Measurements from ENCODE around the gene GDA.

GDA gene

DNA sequence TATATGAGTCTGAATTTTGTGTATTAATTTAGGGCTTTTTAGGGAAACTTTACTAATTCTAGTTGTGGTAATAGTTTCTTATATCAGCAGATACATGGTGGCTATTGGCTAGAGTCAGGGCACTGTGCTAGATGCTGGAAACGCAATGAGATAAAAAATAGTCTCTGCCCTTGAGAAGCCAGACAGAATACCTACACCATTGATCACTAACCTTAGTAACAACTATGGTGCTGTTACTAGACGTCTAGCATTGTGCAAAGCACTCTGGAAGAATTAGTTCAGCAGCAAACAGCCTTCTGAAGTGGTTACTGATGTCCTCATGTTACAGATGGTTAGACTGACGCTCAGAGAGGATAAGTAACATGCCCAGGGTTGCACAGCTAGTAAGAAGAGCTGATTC is 61.8 kb downstream of the GDA start:
- Mint-ChIP-seq H3K27me3 (ENCODE audit: low read depth) (no peaks in the 10 kb centered on the region), H3K27ac (no peak overlapping the region), H3K36me3 (ENCODE audit: low read depth) (no peaks in the 10 kb centered on the region), H3K4me1 (no peaks in the 10 kb centered on the region), H3K9me3 (peaks cover 5% of the 10 kb centered on the region), H3K4me3 (no peak overlapping the region)
- TF ChIP-seq, protein P1, sequence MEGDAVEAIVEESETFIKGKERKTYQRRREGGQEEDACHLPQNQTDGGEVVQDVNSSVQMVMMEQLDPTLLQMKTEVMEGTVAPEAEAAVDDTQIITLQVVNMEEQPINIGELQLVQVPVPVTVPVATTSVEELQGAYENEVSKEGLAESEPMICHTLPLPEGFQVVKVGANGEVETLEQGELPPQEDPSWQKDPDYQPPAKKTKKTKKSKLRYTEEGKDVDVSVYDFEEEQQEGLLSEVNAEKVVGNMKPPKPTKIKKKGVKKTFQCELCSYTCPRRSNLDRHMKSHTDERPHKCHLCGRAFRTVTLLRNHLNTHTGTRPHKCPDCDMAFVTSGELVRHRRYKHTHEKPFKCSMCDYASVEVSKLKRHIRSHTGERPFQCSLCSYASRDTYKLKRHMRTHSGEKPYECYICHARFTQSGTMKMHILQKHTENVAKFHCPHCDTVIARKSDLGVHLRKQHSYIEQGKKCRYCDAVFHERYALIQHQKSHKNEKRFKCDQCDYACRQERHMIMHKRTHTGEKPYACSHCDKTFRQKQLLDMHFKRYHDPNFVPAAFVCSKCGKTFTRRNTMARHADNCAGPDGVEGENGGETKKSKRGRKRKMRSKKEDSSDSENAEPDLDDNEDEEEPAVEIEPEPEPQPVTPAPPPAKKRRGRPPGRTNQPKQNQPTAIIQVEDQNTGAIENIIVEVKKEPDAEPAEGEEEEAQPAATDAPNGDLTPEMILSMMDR (IDR thresholded peaks at IDR 0.05; ENCODE audit: unreplicated experiment in 3 of 3): no peak

DNA sequence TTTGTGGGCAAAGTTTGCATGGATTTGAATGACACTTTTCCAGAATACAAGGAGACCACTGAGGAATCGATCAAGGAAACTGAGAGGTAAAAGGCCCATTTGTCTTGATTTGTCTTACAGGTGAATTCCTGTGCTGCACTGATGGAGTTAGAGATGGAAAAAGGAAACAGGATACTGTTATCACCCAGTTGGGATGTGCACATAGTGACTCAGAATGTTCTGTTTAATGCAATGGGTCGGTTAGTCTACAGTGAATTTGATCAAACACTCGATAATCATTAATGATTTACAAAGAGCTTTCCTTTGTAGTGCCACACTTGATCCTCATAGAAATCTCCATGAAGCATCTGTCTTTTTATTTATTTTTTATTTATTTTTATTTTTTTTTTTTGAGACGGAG is 64.7 kb downstream of the GDA start:
- no peaks in the 10 kb centered on the region for H3K4me1 Mint-ChIP-seq
- TF ChIP-seq, protein P1 (IDR thresholded peaks at IDR 0.05; ENCODE audit: unreplicated experiment in 3 of 3): no peak
- no peaks in the 10 kb centered on the region for H3K27me3 Mint-ChIP-seq (ENCODE audit: low read depth)

DNA sequence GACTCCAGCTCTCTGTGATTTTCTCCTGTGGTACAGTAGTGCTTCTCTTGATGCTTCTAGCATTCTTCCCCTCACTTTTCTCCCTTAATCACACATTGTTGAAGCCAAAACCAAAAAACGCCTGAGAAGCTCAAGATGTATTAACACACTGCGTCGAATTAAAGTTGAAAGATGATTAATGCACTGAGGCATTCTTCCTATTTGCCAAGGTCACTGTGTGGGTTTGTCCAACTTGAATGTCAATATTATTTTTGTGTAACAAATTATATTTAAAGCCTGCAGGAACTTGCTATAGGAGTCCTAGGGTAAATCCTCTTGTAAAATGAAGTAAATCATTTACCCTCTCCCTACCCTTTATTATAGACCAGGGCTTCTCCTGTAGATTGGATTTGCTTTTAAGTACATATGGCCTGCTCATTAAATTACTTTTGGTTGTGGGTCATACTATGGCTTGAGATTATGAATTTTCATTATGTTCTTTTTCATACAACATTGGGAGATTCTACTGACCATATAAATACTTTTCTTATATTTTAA is 68.1 kb downstream of the GDA start:
- Mint-ChIP-seq H3K4me3 (no peak overlapping the region), H3K27me3 (ENCODE audit: low read depth) (peaks cover 6% of the 10 kb centered on the region), H3K9me3 (peaks cover 2% of the 10 kb centered on the region), H3K27ac (peak overlapping the region in 1 of 3 experiments; percentile 10), H3K4me1 (no peaks in the 10 kb centered on the region), H3K36me3 (ENCODE audit: low read depth) (no peaks in the 10 kb centered on the region)
- TF ChIP-seq, protein P1 (IDR thresholded peaks at IDR 0.05; ENCODE audit: unreplicated experiment in 3 of 3): no peak

More for the DNA sequence above, 64.7 kb downstream of the GDA start:
- H3K27ac Mint-ChIP-seq: no peak overlapping the region
- no peak overlapping the region for H3K4me3 Mint-ChIP-seq
- H3K36me3 Mint-ChIP-seq (ENCODE audit: low read depth): no peaks in the 10 kb centered on the region
- peaks cover 5% of the 10 kb centered on the region for H3K9me3 Mint-ChIP-seq

DNA sequence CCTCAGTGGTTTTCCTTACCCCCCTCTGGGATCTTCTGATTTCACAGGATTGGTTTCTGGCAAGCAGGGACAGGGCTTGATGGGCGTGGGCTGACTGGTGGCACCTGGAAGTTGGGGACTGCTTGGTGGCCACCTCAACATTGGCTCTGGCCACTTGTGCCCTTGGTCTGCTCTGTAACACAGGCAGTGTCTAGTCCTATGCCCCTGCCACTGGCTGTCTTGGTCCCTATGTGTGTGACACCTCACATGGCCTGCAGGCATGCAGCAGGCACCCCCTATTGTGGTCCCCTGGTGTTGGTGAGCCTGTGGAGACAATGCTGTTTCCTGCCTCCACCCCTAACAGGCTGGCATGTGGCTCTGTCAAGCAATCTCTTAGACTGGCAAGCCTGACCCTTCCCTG is 71.3 kb downstream of the GDA start:
- Mint-ChIP-seq H3K4me3 (no peak overlapping the region), H3K4me1 (no peaks in the 10 kb centered on the region), H3K27me3 (ENCODE audit: low read depth) (peaks cover 6% of the 10 kb centered on the region), H3K36me3 (ENCODE audit: low read depth) (no peaks in the 10 kb centered on the region), H3K27ac (no peak overlapping the region), H3K9me3 (no peaks in the 10 kb centered on the region)
- TF ChIP-seq, protein P1 (IDR thresholded peaks at IDR 0.05; ENCODE audit: unreplicated experiment in 3 of 3): no peak

DNA sequence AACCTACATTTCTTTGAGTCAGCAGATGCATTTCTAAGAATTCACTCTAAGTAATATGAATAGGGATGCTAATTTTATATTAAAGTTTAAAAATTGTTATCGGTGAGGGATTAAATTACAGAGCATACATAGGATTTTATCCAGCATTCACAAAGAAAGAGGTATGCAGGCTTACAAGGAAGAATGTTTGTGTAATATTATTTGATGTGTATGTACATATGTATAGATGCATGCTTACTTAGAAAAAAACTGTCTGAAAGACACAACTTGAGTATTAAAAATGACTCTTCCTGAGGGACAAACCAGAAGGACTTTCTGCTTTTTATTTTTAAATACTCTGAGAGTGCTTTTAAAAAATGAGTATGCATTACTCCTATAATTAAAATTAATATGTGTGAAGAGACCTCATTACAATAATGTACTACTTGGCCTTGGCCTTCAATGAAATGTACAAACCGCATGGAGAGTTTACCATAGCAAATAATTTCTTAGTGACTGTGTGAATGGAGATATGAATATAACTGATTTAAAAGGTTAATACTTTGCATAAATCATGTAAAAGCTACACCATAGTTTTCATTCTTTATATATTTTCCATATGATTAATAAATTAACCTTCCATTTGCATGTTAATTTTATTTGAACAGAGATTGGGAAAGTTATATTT is 77.0 kb downstream of the GDA start:
- TF ChIP-seq, protein P1 (IDR thresholded peaks at IDR 0.05; ENCODE audit: unreplicated experiment in 3 of 3): no peak
- H3K4me1 Mint-ChIP-seq: no peaks in the 10 kb centered on the region
- no peaks in the 10 kb centered on the region for H3K36me3 Mint-ChIP-seq (ENCODE audit: low read depth)
- H3K27me3 Mint-ChIP-seq (ENCODE audit: low read depth): peaks cover 2% of the 10 kb centered on the region
- no peak overlapping the region for H3K27ac Mint-ChIP-seq
- H3K4me3 Mint-ChIP-seq: no peak overlapping the region
- no peaks in the 10 kb centered on the region for H3K9me3 Mint-ChIP-seq

DNA sequence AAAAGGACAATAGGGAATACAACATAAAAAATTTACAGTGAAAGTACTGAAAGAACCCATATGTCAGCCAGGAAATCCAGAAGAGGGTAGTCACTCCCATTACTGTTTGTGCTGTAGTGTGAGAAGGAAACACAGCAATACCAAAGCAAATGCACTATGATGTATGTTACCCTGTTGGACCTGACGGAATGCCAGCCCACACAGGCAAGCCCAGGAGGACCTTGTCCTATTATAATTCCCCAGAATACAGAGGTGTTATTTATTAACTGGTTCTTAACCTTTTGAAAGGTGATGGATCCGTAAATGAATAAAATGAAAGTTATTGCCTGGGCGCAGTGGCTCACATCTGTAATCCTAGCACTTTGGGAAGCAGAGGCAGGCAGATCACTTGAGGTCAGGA is 79.0 kb downstream of the GDA start:
- Mint-ChIP-seq H3K36me3 (ENCODE audit: low read depth) (no peaks in the 10 kb centered on the region), H3K9me3 (no peaks in the 10 kb centered on the region), H3K27ac (peak overlapping the region in 1 of 3 experiments; percentile 5), H3K4me1 (no peaks in the 10 kb centered on the region), H3K4me3 (no peak overlapping the region), H3K27me3 (ENCODE audit: low read depth) (peaks cover 3% of the 10 kb centered on the region)
- TF ChIP-seq, protein P1 (IDR thresholded peaks at IDR 0.05; ENCODE audit: unreplicated experiment in 3 of 3): no peak

Measured in nephron (organoid).